ENCODE measurements around the gene SERINC2. TPM values are rescaled to one million over a fixed set of nuclear protein-coding genes. Genes with fewer than 3 reads are reported as not detected.

SERINC2 gene
- total RNA-seq, 1 experiment from 2014 or later = 14.1 TPM

- Histone ChIP-seq H3K9ac (ENCODE audit: extremely low read depth, insufficient read length, low read length) (no peak overlapping the region), H3T11ph (ENCODE audit: low read length) (no peak overlapping the region), H3K18ac (ENCODE audit: insufficient read length, low read depth, low read length) (no peak overlapping the region), H3K79me2 (ENCODE audit: insufficient read depth, low read length) (no peaks in the 10 kb centered on the region), H3K79me1 (ENCODE audit: insufficient read depth, low read depth, low read length, poor library complexity, severe bottlenecking) (no peaks in the 10 kb centered on the region), H3K27ac (ENCODE audit: insufficient read length, low read depth, low read length) (no peak overlapping the region), H2AK5ac (ENCODE audit: insufficient read length, low read length) (no peak overlapping the region), H2BK20ac (ENCODE audit: low read depth, low read length, poor library complexity, severe bottlenecking) (no peak overlapping the region), H3K14ac (ENCODE audit: insufficient read depth, low read length) (no peak overlapping the region), H2AFZ (ENCODE audit: low read length) (no peak overlapping the region), H2BK15ac (ENCODE audit: low read depth, low read length) (no peak overlapping the region), H3K9me3 (ENCODE audit: control insufficient read depth, low read depth, low read length) (no peaks in the 10 kb centered on the region), H4K8ac (replicated peaks; ENCODE audit: insufficient read length, low read depth, low read length) (no peak overlapping the region), H4K5ac (ENCODE audit: insufficient read length, low read depth, low read length) (no peak overlapping the region), H3K4me2 (ENCODE audit: insufficient read depth, insufficient read length, low read length) (no peak overlapping the region), H3K23me2 (ENCODE audit: insufficient read length, low read depth, low read length, poor library complexity, severe bottlenecking) (peaks cover 10% of the 10 kb centered on the region), H3K23ac (ENCODE audit: insufficient read length, low read depth, low read length) (no peak overlapping the region), H3K56ac (ENCODE audit: insufficient read length, low read depth, low read length) (no peak overlapping the region), H2BK5ac (ENCODE audit: insufficient read length, low read length) (no peak overlapping the region), H3K27me3 (ENCODE audit: insufficient read depth, low read length) (no peaks in the 10 kb centered on the region), H4K20me1 (ENCODE audit: control insufficient read depth, insufficient read depth, insufficient read length) (no peaks in the 10 kb centered on the region), H3K4me1 (ENCODE audit: insufficient read depth, low read length) (peaks cover 13% of the 10 kb centered on the region), H4K91ac (ENCODE audit: insufficient read length, low read depth, low read length) (no peak overlapping the region), H2BK12ac (ENCODE audit: insufficient read length, low read depth, low read length) (no peak overlapping the region), H3K4ac (ENCODE audit: low read depth, low read length) (no peak overlapping the region), H2BK120ac (ENCODE audit: low read depth, low read length, poor library complexity, severe bottlenecking) (no peak overlapping the region)
- WGBS (ENCODE audit: extremely low coverage, insufficient read length, low lambda C conversion rate) = no CpG with 5 or more reads among the region's 7 CpGs
- H3K9me3 Mint-ChIP-seq = no peaks in the 10 kb centered on the region; a peak in 1 of 5 replicates
- H3K36me3 Mint-ChIP-seq (ENCODE audit: insufficient read depth in 1 of 3, low read depth in 3 of 3) = no peaks in the 10 kb centered on the region
- 0 out of 5 replicates have a peak overlapping the region, but pooled peaks of 1 of the 2 experiments have one; percentile 22 for H3K4me3 Mint-ChIP-seq
- TF ChIP-seq CTCF (conservative IDR thresholded peaks at IDR 0.05) = no peak
- H3K27me3 Mint-ChIP-seq (ENCODE audit: low read depth) = peaks cover 7% of the 10 kb centered on the region
- peaks cover 39 to 48% of the 10 kb centered on the region in 2 experiments for H3K4me1 Mint-ChIP-seq
- no peak for DNase-seq
- peak overlapping the region in 1 of 3 experiments; percentile 11; a peak in 2 of 7 replicates for H3K27ac Mint-ChIP-seq
Observed at GRCh38 chr1:31374511-31375196, 38.4 kb upstream of the SERINC2 start.
